KMS-11 (cell line): ENCODE results near the gene TMEM131.

Source experiments
- H2AFZ ChIP-seq: fragments of 200-600 bp; sonication (generic); 2 replicates; pipeline ENCODE4 v1.6.1; 2016; ENCODE audit warnings: antibody characterized with exemption, mixed run types, low read depth
- H3K27ac ChIP-seq: fragments of 200-600 bp; sonication (generic); 2 replicates; pipeline ENCODE4 v1.6.1; 2016; ENCODE audit warnings: mild to moderate bottlenecking, mixed run types
- H3K27me3 ChIP-seq: fragments of 200-600 bp; sonication (generic); 2 replicates; pipeline ENCODE4 v1.6.1; 2017; ENCODE audit warnings: mild to moderate bottlenecking, low read depth, mixed run types, moderate library complexity; ENCODE audit not compliant: insufficient read depth
- H3K36me3 ChIP-seq: fragments of 200-600 bp; sonication (generic); 2 replicates; pipeline ENCODE4 v1.6.1; 2017; ENCODE audit warnings: mild to moderate bottlenecking, mixed run types; ENCODE audit not compliant: insufficient read depth
- H3K4me1 ChIP-seq: fragments of 200-600 bp; sonication (generic); 2 replicates; pipeline ENCODE4 v1.6.1; 2016; ENCODE audit warnings: mild to moderate bottlenecking, low read depth, mixed run types; ENCODE audit not compliant: poor library complexity, severe bottlenecking
- H3K4me2 ChIP-seq: fragments of 200-600 bp; sonication (generic); 2 replicates; pipeline ENCODE4 v1.7.0; 2016; ENCODE audit warnings: mild to moderate bottlenecking, mixed run types
- H3K4me3 ChIP-seq: fragments of 200-600 bp; sonication (generic); IDR thresholded peaks from 2 replicates; pipeline ENCODE4 v1.6.1; 2017; ENCODE audit warnings: low read depth, low read length, mixed read lengths; ENCODE audit not compliant: insufficient read depth
- H3K79me2 ChIP-seq: fragments of 200-600 bp; sonication (generic); 2 replicates; pipeline ENCODE4 v1.6.1; 2016; ENCODE audit warnings: low read depth, mixed run types; ENCODE audit not compliant: insufficient read depth
- H3K9ac ChIP-seq: fragments of 200-600 bp; sonication (generic); 2 replicates; pipeline ENCODE4 v1.6.1; 2016; ENCODE audit warnings: mild to moderate bottlenecking, mixed run types
- H4K20me1 ChIP-seq: fragments of 200-600 bp; sonication (generic); 2 replicates; pipeline ENCODE4 v1.6.1; 2016; ENCODE audit warnings: mild to moderate bottlenecking, mixed run types; ENCODE audit not compliant: insufficient read depth
- CTCF ChIP-seq: fragments of 200-600 bp; sonication (generic); conservative IDR thresholded peaks from 2 replicates; pipeline ENCODE4 v1.6.1; 2017; ENCODE audit warnings: low read depth, mild to moderate bottlenecking, antibody characterized with exemption, low read length, moderate library complexity, mixed read lengths

The TMEM131 gene

GRCh38 chr2:97936881-97937280, 58.9 kb downstream of the TMEM131 start:
- Histone ChIP-seq H3K9ac (no peak overlapping the region), H3K27ac (peak overlapping the region; percentile 68; the same call in 1 of the 2 replicates), H3K4me1 (peaks cover 55% of the 10 kb centered on the region), H3K4me3 (peak overlapping the region; percentile 30), H3K4me2 (peak overlapping the region; percentile 70), H3K36me3 (no peaks in the 10 kb centered on the region), H4K20me1 (peaks cover 14% of the 10 kb centered on the region; the same call in 1 of the 2 replicates), H3K27me3 (no peaks in the 10 kb centered on the region), H3K79me2 (peaks cover 45% of the 10 kb centered on the region; the same call in 1 of the 2 replicates), H2AFZ (no peak overlapping the region)
- no peak for TF ChIP-seq CTCF

- Histone ChIP-seq H2AFZ (no peak overlapping the region), H3K27ac (peak overlapping the region; percentile 68), H3K79me2 (peaks cover 45% of the 10 kb centered on the region; the same call in 1 of the 2 replicates), H3K9ac (peak overlapping the region; percentile 28; the same call in 1 of the 2 replicates), H3K36me3 (no peaks in the 10 kb centered on the region), H3K4me3 (peak overlapping the region; percentile 65), H3K4me2 (peak overlapping the region; percentile 70), H3K4me1 (peaks cover 59% of the 10 kb centered on the region), H4K20me1 (peaks cover 14% of the 10 kb centered on the region; the same call in 1 of the 2 replicates), H3K27me3 (no peaks in the 10 kb centered on the region)
- no peak for TF ChIP-seq CTCF
Observed at GRCh38 chr2:97936199-97936598, 59.5 kb downstream of the TMEM131 start.

GRCh38 chr2:97935719-97936161, 60.0 kb downstream of the TMEM131 start:
- Histone ChIP-seq H3K4me2 (peak overlapping the region; percentile 70), H3K9ac (peak overlapping the region; percentile 28; the same call in 1 of the 2 replicates), H3K36me3 (no peaks in the 10 kb centered on the region), H3K27me3 (no peaks in the 10 kb centered on the region), H3K79me2 (peaks cover 45% of the 10 kb centered on the region; the same call in 1 of the 2 replicates), H3K4me3 (peak overlapping the region; percentile 65), H2AFZ (no peak overlapping the region), H3K4me1 (peaks cover 59% of the 10 kb centered on the region), H4K20me1 (peaks cover 14% of the 10 kb centered on the region; the same call in 1 of the 2 replicates), H3K27ac (peak overlapping the region; percentile 68)
- no peak for TF ChIP-seq CTCF

GRCh38 chr2:97932975-97933662, 62.6 kb downstream of the TMEM131 start:
- Histone ChIP-seq H3K27me3 (no peaks in the 10 kb centered on the region), H3K4me2 (0 out of 2 replicates have a peak overlapping the region, but pooled peaks have one; percentile 4), H3K9ac (no peak overlapping the region), H3K36me3 (no peaks in the 10 kb centered on the region), H2AFZ (no peak overlapping the region), H4K20me1 (peaks cover 14% of the 10 kb centered on the region; the same call in 1 of the 2 replicates), H3K27ac (no peak overlapping the region), H3K79me2 (peaks cover 41% of the 10 kb centered on the region; the same call in 1 of the 2 replicates), H3K4me1 (peaks cover 59% of the 10 kb centered on the region), H3K4me3 (no peak overlapping the region)
- no peak for TF ChIP-seq CTCF
